H1 (cell line): ENCODE measurements around the gene SLC25A6. TPM values are rescaled to one million over a fixed set of nuclear protein-coding genes. Genes with fewer than 3 reads are reported as not detected.

ENCODE experiments used
- CTCF ChIA-PET: fragments of 300-600 bp; sonication (Branson Sonifier 250); formaldehyde crosslinking; loops from one replicate; lab custom pipeline; 2021; ENCODE audit not compliant: partially characterized antibody; lab: Charles Lee
- POLR2A ChIA-PET: fragments of 300-600 bp; sonication (Branson Sonifier 250); formaldehyde crosslinking; loops from one replicate; lab custom pipeline; 2021; ENCODE audit warnings: inconsistent platforms; ENCODE audit not compliant: partially characterized antibody; lab: Charles Lee
- DNase-seq, 2 experiments: peaks; one replicate each; pipeline versions ENCODE4 v3.0.0 to v3.0.0-alpha.2; 2010 to 2022; ENCODE audit warnings: low spot score in 2 of 2, low read depth in 1 of 2, mixed read lengths in 1 of 2
- FAIRE-seq: peaks from 2 replicates; lab custom pipeline; 2011; peaks lifted over from hg19 to GRCh38; lab: Jason Lieb, UNC
- H2AFZ ChIP-seq: 2 replicates; pipeline ENCODE4 v1.8.1; 2012; ENCODE audit warnings: low read length, inconsistent platforms
- H2AK5ac ChIP-seq: 2 replicates; pipeline ENCODE4 v1.6.1; 2013; ENCODE audit warnings: low read depth, low read length
- H2BK120ac ChIP-seq: replicated peaks from 2 replicates; pipeline ENCODE3; 2013; ENCODE audit warnings: low read depth, low read length, inconsistent platforms
- H2BK12ac ChIP-seq: 2 replicates; pipeline ENCODE4 v1.6.1; 2013; ENCODE audit warnings: low read depth, low read length
- H2BK15ac ChIP-seq: 2 replicates; pipeline ENCODE4 v1.6.1; 2013; ENCODE audit warnings: low read length
- H2BK20ac ChIP-seq: 2 replicates; pipeline ENCODE4 v1.6.1; 2013; ENCODE audit warnings: low read length
- H2BK5ac ChIP-seq: 2 replicates; pipeline ENCODE4 v1.6.1; 2013; ENCODE audit warnings: low read depth, low read length
- H3K14ac ChIP-seq: 2 replicates; pipeline ENCODE4 v1.6.1; 2013; ENCODE audit warnings: inconsistent platforms; ENCODE audit not compliant: insufficient read length
- H3K18ac ChIP-seq: 2 replicates; pipeline ENCODE4 v1.6.1; 2013; ENCODE audit warnings: low read length; ENCODE audit errors: extremely low read depth
- H3K23ac ChIP-seq: 2 replicates; pipeline ENCODE4 v1.6.1; 2013; ENCODE audit warnings: inconsistent platforms; ENCODE audit not compliant: insufficient read length
- H3K23me2 ChIP-seq: 2 replicates; pipeline ENCODE4 v1.6.1; 2013; ENCODE audit warnings: low read depth, low read length
- H3K27ac ChIP-seq: 2 replicates; pipeline ENCODE4 v1.6.1; 2011; ENCODE audit warnings: low read depth, low read length, inconsistent platforms
- H3K27me3 ChIP-seq, 4 experiments: replicated peaks in 1 of 4; 1 replicate in 1 of 4; 2 replicates in 3 of 4; pipeline versions ENCODE4 v1.6.1 to v1.8.1; 2011 to 2013; ENCODE audit warnings: low read length in 3 of 4, mild to moderate bottlenecking in 3 of 4, inconsistent platforms in 2 of 4, mixed read lengths in 2 of 4, moderate library complexity in 1 of 4; ENCODE audit not compliant: control insufficient read depth in 3 of 4, insufficient read depth in 3 of 4; ENCODE audit errors: extremely low read depth in 1 of 4
- H3K36me3 ChIP-seq, 4 experiments: 2 replicates each; pipeline versions ENCODE4 v1.6.1 to v1.8.1; 2011 to 2013; ENCODE audit warnings: mild to moderate bottlenecking in 4 of 4, low read length in 3 of 4, moderate library complexity in 2 of 4, control low read depth in 1 of 4, inconsistent platforms in 1 of 4; ENCODE audit not compliant: insufficient read depth in 4 of 4, control insufficient read depth in 2 of 4
- H3K4ac ChIP-seq: replicated peaks from 2 replicates; pipeline ENCODE3; 2013; ENCODE audit warnings: low read length, low read depth, mixed read lengths, inconsistent platforms; ENCODE audit not compliant: insufficient read length
- H3K4me1 ChIP-seq, 4 experiments: replicated peaks in 1 of 4; 1 replicate in 1 of 4; 2 replicates in 3 of 4; pipeline versions ENCODE4 v1.6.1 to v1.8.1; 2011 to 2013; ENCODE audit warnings: low read length in 3 of 4, inconsistent platforms in 2 of 4, mixed read lengths in 1 of 4; ENCODE audit not compliant: insufficient read depth in 4 of 4, control insufficient read depth in 3 of 4
- H3K4me2 ChIP-seq, 2 experiments: 2 replicates each; pipeline versions ENCODE4 v1.6.1 to v1.8.1; 2011 to 2013; ENCODE audit warnings: low read depth in 2 of 2, low read length in 2 of 2, control low read depth in 1 of 2, inconsistent platforms in 1 of 2, mild to moderate bottlenecking in 1 of 2; ENCODE audit not compliant: insufficient read depth in 1 of 2
- H3K4me3 ChIP-seq, 4 experiments: fragments of 200-600, 300-600 bp in 1 of 4; sonication (generic), shearing (Covaris generic), sonication (Bioruptor Twin) in 1 of 4; 2 replicates each; pipeline versions ENCODE4 v1.5.1 to v1.8.1; 2011 to 2016; ENCODE audit warnings: low read length in 4 of 4, low read depth in 3 of 4, control low read depth in 2 of 4, inconsistent platforms in 2 of 4, mild to moderate bottlenecking in 2 of 4, mixed read lengths in 1 of 4, moderate library complexity in 1 of 4; ENCODE audit not compliant: insufficient read depth in 2 of 4; ENCODE audit errors: extremely low read depth in 1 of 4
- H3K56ac ChIP-seq: replicated peaks from 2 replicates; pipeline ENCODE3; 2013; ENCODE audit warnings: low read depth, mild to moderate bottlenecking, mixed read lengths, low read length, inconsistent platforms; ENCODE audit not compliant: insufficient read length
- H3K79me1 ChIP-seq: 2 replicates; pipeline ENCODE4 v1.6.1; 2013; ENCODE audit warnings: low read depth, low read length, control low read depth
- H3K79me2 ChIP-seq, 2 experiments: 2 replicates each; pipeline versions ENCODE4 v1.6.1 to v1.8.1; 2012 to 2013; ENCODE audit warnings: low read length in 2 of 2, mild to moderate bottlenecking in 2 of 2, inconsistent platforms in 1 of 2; ENCODE audit not compliant: insufficient read depth in 2 of 2, control insufficient read depth in 1 of 2
- H3K9ac ChIP-seq, 4 experiments: replicated peaks in 1 of 4; 1 replicate in 1 of 4; 2 replicates in 3 of 4; pipeline versions ENCODE4 v1.6.1 to v1.8.1; 2011 to 2013; ENCODE audit warnings: low read depth in 3 of 4, low read length in 3 of 4, control low read depth in 2 of 4, mild to moderate bottlenecking in 2 of 4, moderate library complexity in 2 of 4, inconsistent platforms in 1 of 4; ENCODE audit errors: extremely low read depth in 1 of 4
- H3K9me3 ChIP-seq, 2 experiments: 2 replicates each; pipeline versions ENCODE4 v1.6.1 to v1.8.1; 2012 to 2013; ENCODE audit warnings: mild to moderate bottlenecking in 2 of 2, moderate library complexity in 2 of 2, control low read depth in 1 of 2, inconsistent platforms in 1 of 2, low read depth in 1 of 2, low read length in 1 of 2, mixed read lengths in 1 of 2; ENCODE audit not compliant: insufficient read depth in 2 of 2
- H4K20me1 ChIP-seq, 2 experiments: replicated peaks in 1 of 2; 2 replicates each; pipeline versions ENCODE3 to v1.8.1; 2011 to 2013; ENCODE audit warnings: inconsistent platforms in 2 of 2, low read length in 2 of 2, mild to moderate bottlenecking in 1 of 2; ENCODE audit not compliant: insufficient read depth in 2 of 2, control insufficient read depth in 1 of 2
- H4K5ac ChIP-seq: 2 replicates; pipeline ENCODE4 v1.6.1; 2013; ENCODE audit warnings: low read length, low read depth, mixed read lengths, inconsistent platforms; ENCODE audit not compliant: insufficient read length
- H4K8ac ChIP-seq: 2 replicates; pipeline ENCODE4 v1.8.0; 2013; ENCODE audit warnings: mild to moderate bottlenecking, moderate library complexity, low read length, inconsistent platforms; ENCODE audit not compliant: insufficient read depth; ENCODE audit errors: extremely low read depth
- H4K91ac ChIP-seq: replicated peaks from 2 replicates; pipeline ENCODE3; 2013; ENCODE audit warnings: low read length, mixed read lengths, inconsistent platforms; ENCODE audit not compliant: insufficient read length
- BACH1 ChIP-seq: IDR thresholded peaks from 2 replicates; pipeline ENCODE4 v1.6.1; 2012; ENCODE audit warnings: low read length, improper control_type of control experiment
- BRCA1 ChIP-seq: IDR thresholded peaks from 2 replicates; pipeline ENCODE4 v1.6.1; 2012; ENCODE audit warnings: low read depth, low read length, improper control_type of control experiment
- CREB1 ChIP-seq: IDR thresholded peaks from 2 replicates; pipeline ENCODE4 v1.6.1; 2012; ENCODE audit warnings: inconsistent platforms
- GTF2F1 ChIP-seq: IDR thresholded peaks from 2 replicates; pipeline ENCODE4 v1.6.1; 2012; ENCODE audit warnings: low read depth, low read length, improper control_type of control experiment, borderline replicate concordance
- HDAC2 ChIP-seq, 2 experiments: fragments of 300-600 bp in 1 of 2; sonication (generic) in 1 of 2; IDR thresholded peaks; 2 replicates each; pipeline ENCODE4 v1.6.1; 2011 to 2012; ENCODE audit warnings: low read depth in 2 of 2, low read length in 2 of 2, mild to moderate bottlenecking in 2 of 2, moderate library complexity in 2 of 2, borderline replicate concordance in 1 of 2, inconsistent platforms in 1 of 2
- HDAC6 ChIP-seq: IDR thresholded peaks from one replicate; pipeline ENCODE4 v1.7.1; 2012; ENCODE audit warnings: low read depth, mild to moderate bottlenecking, inconsistent platforms, low read length, moderate library complexity
- WGBS, 2 experiments: shearing (Covaris generic) in 1 of 2; methylation state at CpG; one replicate each; pipeline versions ENCODE4 v1.1.6 to v1.1.7; 2013 to 2015; ENCODE audit warnings: low lambda C conversion rate in 2 of 2, mixed read lengths in 2 of 2, inconsistent platforms in 1 of 2, low coverage in 1 of 2, missing lambda C conversion rate in 1 of 2; ENCODE audit not compliant: insufficient replicate concordance in 2 of 2, insufficient coverage in 1 of 2, insufficient read length in 1 of 2; ENCODE audit errors: extremely low coverage in 1 of 2, missing lambda C conversion rate in 1 of 2; 5-methylcytosine and 5-hydroxymethylcytosine counted together
- polyA plus RNA-seq, 7 experiments: library from polyadenylated mRNA; depleted of rRNA in 3 of 7; stranded (reverse) in 5 of 7; unstranded in 2 of 7; fragments of >200 nt in 5 of 7; fragments of 200-250 nt in 2 of 7; gene quantifications; 1 replicate in 5 of 7; 2 replicates in 1 of 7; 4 replicates in 1 of 7; pipeline versions ENCODE4 v1.2.1 to v1.2.3, GENCODE V29; 2011 to 2013; ENCODE audit warnings: missing spikeins in 2 of 7, mixed read lengths in 2 of 7
- total RNA-seq: library from RNA; stranded (reverse); fragmentation: NEBNext Ultra II Directional; extraction: Animal tissue kit (Norgen Biotek cat#: 25700); gene quantifications from 2 replicates; pipeline ENCODE4 v1.2.1, GENCODE V29; 2021
- TF ChIP-seq, protein P1 (sequence below): IDR thresholded peaks from 2 replicates; pipeline ENCODE4 v1.6.1; 2011; ENCODE audit warnings: low read length, improper control_type of control experiment
- TF ChIP-seq, protein P2 (sequence below): IDR thresholded peaks from 2 replicates; pipeline ENCODE4 v1.6.1; 2011; ENCODE audit warnings: low read depth, mild to moderate bottlenecking, low read length; ENCODE audit not compliant: insufficient read depth

Gene SLC25A6
- total and polyA plus RNA-seq, 2 of the 8 experiments (the other 6 are each of a cell fraction or from before 2014, with no cell fraction given) = 487 to 1,220 TPM

DNA sequence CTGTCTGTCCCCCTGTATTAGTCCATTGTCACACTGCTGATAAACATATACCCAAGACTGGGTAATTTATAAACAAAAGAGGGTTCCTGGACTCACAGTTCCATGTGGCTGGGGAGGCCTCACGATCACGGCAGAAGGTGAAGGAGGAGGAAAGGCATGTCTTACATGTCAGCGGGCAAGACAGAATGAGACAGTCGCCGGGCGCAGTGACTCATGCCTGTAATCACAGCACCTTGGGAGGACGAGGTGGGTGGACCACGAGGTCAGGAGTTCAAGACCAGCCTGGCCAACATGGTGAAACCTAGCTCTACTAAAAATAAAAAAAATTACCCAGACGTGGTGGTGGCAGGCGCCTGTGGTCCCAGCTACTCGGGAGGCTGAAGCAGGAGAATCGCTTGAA lies 30.6 kb downstream of the SLC25A6 start:
- no peak overlapping the region for H3K4me2 ChIP-seq

More for the DNA sequence above, 30.6 kb downstream of the SLC25A6 start:
- Histone ChIP-seq H3K23me2 (no peaks in the 10 kb centered on the region), H2BK120ac (no peak overlapping the region), H2BK12ac (no peak overlapping the region), H2BK5ac (no peak overlapping the region), H4K20me1 (no peaks in the 10 kb centered on the region), H3K9ac (no peak overlapping the region), H3K27ac (no peak overlapping the region), H3K4me3 (no peak overlapping the region), H3K4ac (no peak overlapping the region), H3K9me3 (peaks cover 0 to 6% of the 10 kb centered on the region in 2 experiments; a peak in 2 of 4 replicates), H4K91ac (no peak overlapping the region), H2BK20ac (no peak overlapping the region), H3K27me3 (no peaks in the 10 kb centered on the region; a peak in 1 of 7 replicates), H3K79me1 (no peaks in the 10 kb centered on the region), H2AFZ (no peak overlapping the region), H3K23ac (no peak overlapping the region), H2BK15ac (no peak overlapping the region), H3K4me1 (0 out of 7 replicates have a peak, but pooled peaks cover 0 to 2% (median 0%) of the 10 kb centered on the region in 4 experiments), H3K18ac (no peak overlapping the region), H2AK5ac (no peak overlapping the region), H3K14ac (no peak overlapping the region), H4K8ac (no peak overlapping the region), H3K56ac (peak overlapping the region; percentile 16), H3K36me3 (peaks cover 0 to 9% (median 4%) of the 10 kb centered on the region in 4 experiments; a peak in 2 of 8 replicates), H3K79me2 (no peaks in the 10 kb centered on the region), H4K5ac (no peak overlapping the region)
- POLR2A ChIA-PET = no interaction called here
- FAIRE-seq (no peak), DNase-seq (no peak)
- CTCF ChIA-PET = no interaction called here
- TF ChIP-seq, protein P1, sequence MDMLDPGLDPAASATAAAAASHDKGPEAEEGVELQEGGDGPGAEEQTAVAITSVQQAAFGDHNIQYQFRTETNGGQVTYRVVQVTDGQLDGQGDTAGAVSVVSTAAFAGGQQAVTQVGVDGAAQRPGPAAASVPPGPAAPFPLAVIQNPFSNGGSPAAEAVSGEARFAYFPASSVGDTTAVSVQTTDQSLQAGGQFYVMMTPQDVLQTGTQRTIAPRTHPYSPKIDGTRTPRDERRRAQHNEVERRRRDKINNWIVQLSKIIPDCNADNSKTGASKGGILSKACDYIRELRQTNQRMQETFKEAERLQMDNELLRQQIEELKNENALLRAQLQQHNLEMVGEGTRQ = no peak
- TF ChIP-seq CREB1 = no peak
- TF ChIP-seq GTF2F1 = no peak
- TF ChIP-seq HDAC6 = no peak
- no peak for TF ChIP-seq HDAC2 (IDR thresholded peaks at IDR 0.05; ENCODE audit: borderline replicate concordance in 1 of 2, low read depth in 2 of 2, low read length in 2 of 2)
- no peak for TF ChIP-seq BRCA1
- TF ChIP-seq, protein P2, sequence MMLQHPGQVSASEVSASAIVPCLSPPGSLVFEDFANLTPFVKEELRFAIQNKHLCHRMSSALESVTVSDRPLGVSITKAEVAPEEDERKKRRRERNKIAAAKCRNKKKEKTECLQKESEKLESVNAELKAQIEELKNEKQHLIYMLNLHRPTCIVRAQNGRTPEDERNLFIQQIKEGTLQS = no peak
- no peak for TF ChIP-seq BACH1
- 92% methylated on average over 12 of the region's 12 CpGs; no CpG with 5 or more reads in 1 of the 2 experiments for WGBS, 2 experiments
